T47D (cell line): Measurements from ENCODE around the gene COX8A.

ENCODE experiments used
- DNase-seq, 2 experiments: peaks; one replicate each; pipeline versions ENCODE4 v3.0.0 to v3.0.0-alpha.2; 2011 to 2012; ENCODE audit warnings: low read depth in 1 of 2, low spot score in 1 of 2
- JUND ChIP-seq: IDR thresholded peaks from 2 replicates; pipeline ENCODE4 v1.6.1; 2012; ENCODE audit warnings: low read depth
- in situ Hi-C: cut with HindIII; loops from 2 replicates; pipeline ENCODE4 v1.10.0; 2016; ENCODE audit warnings: low sequenced_read_pairs, low pct_unique_long_range_greater_than_20kb

COX8A gene

GRCh38 chr11:64000026-64000739, 25.8 kb downstream of the COX8A start:
- TF ChIP-seq JUND, result no peak
- no peak for DNase-seq
- in situ Hi-C loops, result loop anchor here (10.0 kb wide), 1 partner anchor 165 kb away; the partner anchor contains the start of gene MACROD1

- no peak for DNase-seq
- in situ Hi-C loops, result loop anchor here (10.0 kb wide), 1 partner anchor 164 kb away; the partner anchor contains the start of gene MACROD1
- TF ChIP-seq JUND, result no peak
These were observed 26.5 kb downstream of the COX8A start for GRCh38 chr11:64000740-64001483.

DNA sequence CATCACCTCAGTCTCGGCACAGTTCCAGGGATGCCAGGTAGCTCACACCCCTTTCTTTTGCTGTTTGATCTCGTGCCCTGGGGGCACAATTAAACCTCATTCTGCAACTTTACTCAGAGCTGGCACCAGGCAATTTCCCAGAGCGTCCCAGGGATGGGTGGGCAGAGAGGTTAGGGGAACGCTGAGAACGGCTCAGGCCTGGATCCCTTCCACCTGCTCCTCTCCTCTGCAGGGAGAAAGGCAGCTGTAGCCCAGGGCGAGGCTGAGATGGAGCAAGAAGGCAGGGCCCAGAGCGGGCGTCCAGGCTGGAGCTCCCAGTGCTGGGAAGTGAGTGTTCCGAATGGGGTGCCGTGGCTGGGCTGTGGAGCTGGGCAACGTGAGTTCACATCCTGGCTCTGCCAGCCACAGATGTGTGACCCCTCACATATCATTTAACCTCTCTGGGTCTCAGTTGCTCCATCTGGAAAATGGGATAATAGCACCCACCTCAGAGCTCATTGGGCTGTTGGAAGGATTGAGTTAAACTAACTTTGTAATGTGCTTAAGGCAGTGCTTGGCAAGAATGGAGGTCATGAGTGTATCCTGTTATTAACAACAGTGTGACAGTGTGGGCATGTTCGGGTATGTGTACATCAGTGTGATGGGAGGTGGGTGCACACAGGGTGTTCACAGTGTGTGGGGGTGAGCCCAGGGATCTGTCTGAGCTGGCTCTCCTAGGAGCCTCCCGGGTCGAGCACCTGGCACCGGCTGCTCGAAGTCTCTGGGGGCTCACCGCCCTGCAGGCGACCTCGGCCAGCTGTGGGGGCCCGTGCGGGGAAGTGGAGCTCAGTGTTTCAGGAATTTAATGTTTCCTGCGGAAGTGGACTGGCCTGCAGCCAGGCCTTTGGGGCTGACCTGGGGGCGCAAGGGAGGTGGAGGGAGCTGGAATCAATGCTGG, 27.3 kb downstream of the COX8A start:
- in situ Hi-C loops, result loop anchor here (10.0 kb wide), 1 partner anchor 163 kb away; the partner anchor contains the start of gene MACROD1
- peak in 1 of 2 experiments; percentile 45 for DNase-seq
- TF ChIP-seq JUND, result no peak

DNA sequence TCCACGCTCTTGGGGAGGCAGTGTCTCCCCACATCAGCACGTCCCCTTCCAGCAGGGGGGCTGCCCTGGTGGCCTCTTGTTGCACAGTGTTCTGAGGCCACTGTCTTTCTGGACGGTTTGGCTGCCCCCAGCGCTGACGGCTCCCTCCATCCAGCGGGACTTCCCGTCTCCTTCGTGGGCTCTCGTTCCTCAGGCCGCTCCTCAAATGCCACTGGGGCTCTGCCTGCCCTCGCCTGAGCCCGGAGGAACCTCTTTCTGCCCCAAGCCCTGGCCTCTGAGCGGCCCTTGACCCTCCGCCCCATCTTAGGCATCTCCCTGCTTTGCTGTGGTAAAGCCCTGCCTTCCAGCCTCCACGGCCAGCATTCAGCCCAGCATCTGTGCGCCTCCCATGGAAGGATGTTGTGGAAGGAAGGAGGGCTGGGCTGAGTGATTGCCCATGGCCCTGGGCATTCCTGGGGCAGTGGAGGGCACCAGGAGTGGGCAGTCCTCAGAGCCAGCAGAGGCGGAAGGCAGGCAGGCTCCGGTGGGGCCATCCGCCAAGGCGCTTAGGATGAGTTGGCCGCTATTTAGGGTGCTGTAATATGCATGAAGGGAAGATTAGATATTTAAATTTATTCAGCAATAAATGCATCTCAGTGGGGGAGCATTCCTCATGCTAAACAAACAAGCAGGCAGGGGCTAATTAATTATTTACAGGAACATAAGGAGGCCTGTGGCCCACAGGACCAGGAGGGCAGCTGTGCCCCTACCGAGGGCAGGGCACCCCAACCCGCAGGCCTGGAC, 29.6 kb downstream of the COX8A start:
- in situ Hi-C loops, result loop anchor here (10.0 kb wide), 1 partner anchor 161 kb away; the partner anchor contains the start of gene MACROD1
- no peak for TF ChIP-seq JUND
- DNase-seq, result no peak

DNA sequence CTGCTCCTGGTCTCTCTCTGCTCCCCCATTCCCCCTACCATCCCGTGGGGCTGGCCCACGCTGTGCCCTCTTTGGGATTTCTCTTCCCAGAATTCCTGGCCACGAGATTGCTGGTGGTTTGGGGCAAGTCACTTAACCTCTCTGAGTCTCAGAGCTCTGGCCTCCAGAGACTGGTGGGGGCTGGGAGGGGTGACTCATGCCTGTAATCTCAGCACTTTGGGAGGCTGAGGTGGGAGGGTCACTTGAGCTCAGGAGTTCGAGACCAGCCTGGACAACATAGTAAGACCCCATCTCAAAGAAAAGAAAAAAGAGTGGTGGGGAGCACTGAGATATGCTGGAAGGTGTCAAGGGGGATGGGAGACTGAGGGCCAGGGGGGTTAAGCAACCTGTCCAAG, 30.2 kb downstream of the COX8A start:
- TF ChIP-seq JUND, result no peak
- no peak for DNase-seq
- in situ Hi-C loops, result loop anchor here (10.0 kb wide), 1 partner anchor 160 kb away; the partner anchor contains the start of gene MACROD1

DNA sequence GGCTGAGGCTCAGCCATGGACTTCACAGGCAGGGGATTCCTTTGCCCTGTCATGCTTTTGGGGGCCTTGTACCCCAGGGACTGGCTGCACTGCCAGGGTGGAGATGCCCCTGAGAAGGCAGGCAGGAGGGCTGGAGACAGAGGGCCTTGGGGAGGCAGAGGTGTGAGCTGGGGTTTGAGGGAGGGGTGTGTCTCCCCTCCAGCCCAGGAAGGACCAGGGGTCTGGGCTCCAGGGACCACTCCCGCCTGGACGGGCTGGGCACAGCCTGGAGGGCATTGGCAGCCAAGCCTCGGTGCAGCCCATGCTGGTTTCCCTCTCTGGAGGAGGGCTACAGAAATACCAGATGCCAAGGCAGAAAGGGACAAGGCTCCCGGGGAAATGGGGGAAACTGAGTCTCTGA, 31.3 kb downstream of the COX8A start:
- DNase-seq, result peak in 1 of 2 experiments; percentile 2
- TF ChIP-seq JUND, result no peak
- in situ Hi-C loops, result loop anchor here (10.0 kb wide), 1 partner anchor 159 kb away; the partner anchor contains the start of gene MACROD1

DNA sequence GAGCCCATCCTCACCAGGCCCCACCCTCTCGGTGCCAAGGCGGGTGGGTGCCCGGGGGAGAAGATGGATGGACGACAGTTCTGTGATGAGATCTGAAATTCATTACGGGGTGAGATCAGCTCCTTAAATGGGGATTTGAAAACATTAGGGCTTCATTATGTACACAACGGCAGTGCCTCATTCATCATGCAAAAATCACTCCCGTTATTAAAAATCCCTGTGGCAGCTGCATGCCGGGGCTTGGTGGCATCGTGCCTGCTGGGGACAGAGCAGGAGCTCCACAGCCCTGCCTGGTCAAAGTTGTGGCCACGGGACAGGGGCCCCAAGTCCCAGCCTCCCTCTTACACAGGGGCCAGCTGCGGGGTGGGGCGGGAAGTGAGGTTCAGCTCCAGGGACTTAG, 32.0 kb downstream of the COX8A start:
- in situ Hi-C loops, result loop anchor here (10.0 kb wide), 1 partner anchor 158 kb away; the partner anchor contains the start of gene MACROD1
- TF ChIP-seq JUND, result no peak
- peak in 1 of 2 experiments; percentile 12 for DNase-seq

GRCh38 chr11:64007160-64007628, 32.8 kb downstream of the COX8A start:
- peak in 1 of 2 experiments; percentile 37 for DNase-seq
- in situ Hi-C loops, result loop anchor here (10.0 kb wide), 1 partner anchor 158 kb away; the partner anchor contains the start of gene MACROD1
- no peak for TF ChIP-seq JUND

DNA sequence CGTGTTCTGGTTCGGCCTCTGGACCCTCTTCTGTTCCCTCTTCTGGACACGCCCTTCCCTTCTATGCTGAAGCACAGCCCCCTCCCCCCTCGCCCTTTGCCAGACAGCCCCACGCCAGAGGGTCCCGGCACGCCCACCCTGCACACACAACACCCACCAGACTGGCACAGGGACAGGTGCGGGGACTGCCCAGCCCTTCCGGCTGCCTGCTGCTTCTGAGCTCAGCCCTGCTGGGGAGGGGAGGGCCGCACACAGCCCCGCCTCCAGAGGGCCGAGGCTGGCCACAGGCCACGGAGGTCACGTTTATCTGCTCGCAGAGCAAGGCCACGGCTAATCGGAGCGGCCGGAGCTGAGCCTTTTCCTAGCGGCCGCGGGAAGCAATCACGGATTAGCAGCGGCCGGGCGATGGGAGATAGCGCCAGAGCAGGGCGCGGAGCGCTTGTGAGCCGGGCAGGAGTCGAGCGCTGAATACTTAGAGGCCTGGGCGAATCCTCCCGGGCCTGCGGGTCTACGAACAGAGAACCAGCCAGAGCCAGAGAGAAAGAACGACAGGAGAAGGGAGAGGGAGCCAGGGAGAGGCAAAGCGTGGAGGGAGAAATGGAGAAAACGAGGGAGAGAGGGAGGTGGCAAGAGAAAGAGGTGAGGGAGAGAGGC, 33.3 kb downstream of the COX8A start:
- no peak for TF ChIP-seq JUND
- DNase-seq, result peak in 1 of 2 experiments; percentile 11
- in situ Hi-C loops, result loop anchor here (10.0 kb wide), 1 partner anchor 157 kb away; the partner anchor contains the start of gene MACROD1

- in situ Hi-C loops, result loop anchor here (10.0 kb wide), 1 partner anchor 156 kb away; the partner anchor contains the start of gene MACROD1
- no peak for TF ChIP-seq JUND
These were observed 34.0 kb downstream of the COX8A start for GRCh38 chr11:64008283-64008913.

More at GRCh38 chr11:64008283-64008913, 34.0 kb downstream of the COX8A start:
- no peak for DNase-seq
